Measurements from ENCODE around the gene KCTD2. TPM values are rescaled to one million over a fixed set of nuclear protein-coding genes. Genes with fewer than 3 reads are reported as not detected.

KCTD2 gene
- total and polyA plus RNA-seq, 9 of the 15 experiments (the other 6 are each of a cell fraction or from before 2014, with no cell fraction given) = 1.7 to 32.9 (median 15.8) TPM

DNA sequence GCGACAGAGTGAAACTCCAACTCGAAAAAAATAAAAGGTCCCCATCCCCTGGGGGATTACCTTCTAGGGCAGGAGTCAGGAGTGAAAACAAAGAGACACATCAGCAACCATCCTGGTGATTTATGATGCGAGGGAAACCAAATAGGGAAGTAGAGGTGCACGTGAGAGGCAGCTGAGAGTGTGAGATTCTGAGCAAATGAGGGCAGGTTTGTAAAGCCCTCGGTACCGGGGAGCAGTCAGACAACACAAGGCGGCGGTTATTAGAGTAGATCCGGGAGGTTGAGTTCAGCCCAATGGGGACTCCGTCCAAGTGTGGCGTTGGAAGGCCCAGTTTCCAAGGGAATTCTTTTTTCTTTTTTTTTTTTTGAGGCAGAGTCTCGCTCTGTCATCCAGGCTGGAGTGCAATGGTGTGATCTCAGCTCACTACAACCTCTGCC is 55.4 kb downstream of the KCTD2 start:
- no peak overlapping the region for H3K27ac ChIP-seq (ENCODE audit: extremely low read depth, low read depth, low read length)
- H3K36me3 ChIP-seq (ENCODE audit: control insufficient read depth, insufficient read depth, low read length) = no peaks in the 10 kb centered on the region
- H4K20me1 ChIP-seq (replicated peaks; ENCODE audit: control insufficient read depth, insufficient read depth, low read length) = no peaks in the 10 kb centered on the region
- ChIA-PET POLR2A (interaction anchor here (1.0 to 1.7 kb wide), 4 partner anchors 11 to 30 kb away, joined by 3 to 6 read pairs (median 4); no protein-coding TSS in a partner anchor), CTCF (ENCODE audit: low intra/inter-chr PET ratio) (no interaction called here)
- H3K9me1 ChIP-seq (ENCODE audit: control insufficient read depth, insufficient read depth, low read length) = no peaks in the 10 kb centered on the region
- no peaks in the 10 kb centered on the region for H3K27me3 ChIP-seq (ENCODE audit: control insufficient read depth in 2 of 2, insufficient read depth in 2 of 2, low read length in 2 of 2)
- in situ Hi-C loops (cut with MboI) (no loop called here), intact Hi-C loops (cut with micrococcal nuclease) (no loop called here)
- no peak overlapping the region for H3K4me3 ChIP-seq
- DNase-seq (ENCODE audit: extremely low read depth in 1 of 4, low spot score in 3 of 4) = peak in 1 of 4 experiments; percentile 47
- no peaks in the 10 kb centered on the region for H3K79me2 ChIP-seq (ENCODE audit: control insufficient read depth, insufficient read depth, low read length)
- 23% methylated on average over 12 of the region's 12 CpGs for WGBS (ENCODE audit: insufficient coverage, low coverage, missing lambda C conversion rate)
- H2AFZ ChIP-seq (ENCODE audit: low read depth, low read length) = no peak overlapping the region; the same call in 1 of the 2 replicates
- peaks cover 7 to 25% of the 10 kb centered on the region in 2 experiments; a peak in 4 of 5 replicates for H3K4me1 ChIP-seq (replicated peaks in 1 of 2; ENCODE audit: control insufficient read depth in 2 of 2, insufficient read depth in 2 of 2, low read length in 2 of 2)
- peak; percentile 23 for FAIRE-seq
- no TSS peak for BruUV-seq (replicated peaks)
- H3K9me3 ChIP-seq (replicated peaks; ENCODE audit: control insufficient read depth, insufficient read depth, low read depth, low read length) = no peaks in the 10 kb centered on the region
- H3K4me2 ChIP-seq (ENCODE audit: insufficient read depth, low read length) = no peak overlapping the region
- ATAC-seq = peak; percentile 23; the same call in 2 of the 3 replicates
- H3K9ac ChIP-seq (ENCODE audit: insufficient read depth in 1 of 2, low read depth in 2 of 2, low read length in 2 of 2) = no peak overlapping the region; a peak in 1 of 4 replicates
- TF ChIP-seq, protein P1, sequence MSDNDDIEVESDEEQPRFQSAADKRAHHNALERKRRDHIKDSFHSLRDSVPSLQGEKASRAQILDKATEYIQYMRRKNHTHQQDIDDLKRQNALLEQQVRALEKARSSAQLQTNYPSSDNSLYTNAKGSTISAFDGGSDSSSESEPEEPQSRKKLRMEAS (CRISPR knock-in tag; IDR thresholded peaks at IDR 0.05) = peak; percentile 86
- TF ChIP-seq PKNOX1 (IDR thresholded peaks at IDR 0.05) = peak; percentile 94
- 0 out of 2 replicates have a peak, but pooled peaks have one; percentile 23 for TF ChIP-seq STAG1 (CRISPR knock-in tag; IDR thresholded peaks at IDR 0.05; ENCODE audit: borderline replicate concordance)
- no peak for TF ChIP-seq SLC30A9 (CRISPR knock-in tag; IDR thresholded peaks at IDR 0.05)
- peak; percentile 57; the same call in 1 of the 2 replicates for TF ChIP-seq MTA1 (IDR thresholded peaks at IDR 0.05; ENCODE audit: borderline replicate concordance)
- peak; percentile 37; the same call in 1 of the 2 replicates for TF ChIP-seq NBN (IDR thresholded peaks at IDR 0.05; ENCODE audit: low read depth)
- TF ChIP-seq, protein P2, sequence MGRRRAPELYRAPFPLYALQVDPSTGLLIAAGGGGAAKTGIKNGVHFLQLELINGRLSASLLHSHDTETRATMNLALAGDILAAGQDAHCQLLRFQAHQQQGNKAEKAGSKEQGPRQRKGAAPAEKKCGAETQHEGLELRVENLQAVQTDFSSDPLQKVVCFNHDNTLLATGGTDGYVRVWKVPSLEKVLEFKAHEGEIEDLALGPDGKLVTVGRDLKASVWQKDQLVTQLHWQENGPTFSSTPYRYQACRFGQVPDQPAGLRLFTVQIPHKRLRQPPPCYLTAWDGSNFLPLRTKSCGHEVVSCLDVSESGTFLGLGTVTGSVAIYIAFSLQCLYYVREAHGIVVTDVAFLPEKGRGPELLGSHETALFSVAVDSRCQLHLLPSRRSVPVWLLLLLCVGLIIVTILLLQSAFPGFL (CRISPR knock-in tag; IDR thresholded peaks at IDR 0.05) = no peak
- peak; percentile 45 for TF ChIP-seq SPI1 (IDR thresholded peaks at IDR 0.05; ENCODE audit: borderline replicate concordance, low read depth, low read length)
- 0 out of 2 replicates have a peak, but pooled peaks have one; percentile 13 for TF ChIP-seq ZNF766 (CRISPR knock-in tag; conservative IDR thresholded peaks at IDR 0.05)
- TF ChIP-seq ZBTB40 (IDR thresholded peaks at IDR 0.05) = peak; percentile 13; the same call in 1 of the 2 replicates
- no peak for TF ChIP-seq ZBTB40 (CRISPR knock-in tag; IDR thresholded peaks at IDR 0.05)
